GM19099 (cell line): ENCODE data around the gene MAPT.

Experiments
- POLR2A ChIP-seq: IDR thresholded peaks from 3 replicates; pipeline ENCODE4 v1.6.1; 2011; ENCODE audit warnings: low read depth; ENCODE audit not compliant: insufficient read length; ENCODE audit errors: extremely low read depth

The MAPT gene

DNA sequence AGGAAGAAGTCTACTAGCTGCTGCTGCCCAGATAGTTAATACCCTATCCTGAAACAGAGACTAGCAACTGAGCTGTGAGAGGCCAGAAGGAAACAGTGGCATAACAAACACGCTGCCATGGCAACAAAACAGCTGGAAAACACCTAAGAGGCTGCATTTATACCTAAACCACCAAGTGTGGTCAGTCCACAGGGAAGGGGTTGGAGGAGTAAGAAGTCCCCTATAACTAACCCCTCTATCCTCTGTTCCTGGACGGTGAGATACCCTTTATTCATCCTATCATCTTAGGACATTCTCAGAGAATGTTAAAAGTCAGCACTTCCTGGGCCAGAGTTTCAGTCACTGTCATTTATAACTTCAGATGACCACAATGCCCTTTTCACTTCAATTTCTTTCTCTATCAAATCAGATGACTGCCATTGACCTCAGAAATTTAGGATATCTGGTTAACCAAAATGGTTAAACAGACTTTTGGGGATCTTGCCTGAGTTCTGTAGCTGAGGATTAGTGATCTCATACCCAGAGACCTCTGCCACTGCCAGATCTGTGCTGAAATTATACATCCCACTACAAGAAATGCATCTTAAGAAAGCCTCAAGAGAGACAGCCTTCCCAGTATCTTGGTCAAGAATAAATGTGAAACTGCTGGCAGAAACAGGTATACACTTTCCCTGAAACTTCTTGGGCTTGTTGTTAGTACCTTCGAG lies 140.9 kb downstream of the MAPT start:
- TF ChIP-seq POLR2A: no peak

DNA sequence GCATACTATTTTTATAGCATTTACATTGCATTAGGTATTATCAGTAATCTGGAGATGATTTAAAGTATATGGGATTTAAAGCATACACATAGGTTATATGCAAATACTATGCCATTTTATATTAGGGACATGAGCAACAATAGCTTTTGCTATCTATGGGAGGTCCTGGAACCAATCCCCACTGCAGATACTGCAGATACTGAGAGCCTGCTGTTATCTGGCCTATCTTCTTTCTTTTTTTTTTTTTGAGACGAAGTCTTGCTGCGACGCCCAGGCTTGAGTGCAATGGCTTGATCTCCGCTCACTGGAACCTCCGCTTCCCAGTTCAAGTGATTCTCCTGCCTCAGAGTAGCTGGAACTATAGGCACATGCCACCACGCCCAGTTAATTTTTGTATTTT lies 142.1 kb downstream of the MAPT start:
- no peak for TF ChIP-seq POLR2A

GRCh38 chr17:46037722-46038255 lies 143.4 kb downstream of the MAPT start:
- TF ChIP-seq POLR2A: no peak

DNA sequence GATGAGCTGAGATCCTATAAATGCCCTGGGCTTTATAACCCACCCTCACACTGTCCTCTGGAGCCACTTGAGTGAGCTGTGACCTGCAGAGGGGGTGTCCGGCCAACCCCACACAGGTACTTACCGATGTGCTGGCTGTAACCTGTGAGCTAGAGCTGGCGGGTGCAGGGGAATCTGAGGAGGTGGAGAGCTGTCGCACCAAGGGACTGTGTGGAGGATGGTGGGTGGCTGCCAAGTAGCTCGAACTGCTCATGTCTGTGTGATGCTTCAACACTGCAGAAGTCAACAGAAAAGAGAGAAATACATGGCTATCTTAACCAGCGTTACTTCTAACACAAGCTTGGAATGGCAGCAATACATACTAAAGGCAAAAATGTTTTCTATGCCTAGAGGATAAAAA lies 144.1 kb downstream of the MAPT start:
- TF ChIP-seq POLR2A: no peak

GRCh38 chr17:46038937-46039336 lies 144.6 kb downstream of the MAPT start:
- no peak for TF ChIP-seq POLR2A

DNA sequence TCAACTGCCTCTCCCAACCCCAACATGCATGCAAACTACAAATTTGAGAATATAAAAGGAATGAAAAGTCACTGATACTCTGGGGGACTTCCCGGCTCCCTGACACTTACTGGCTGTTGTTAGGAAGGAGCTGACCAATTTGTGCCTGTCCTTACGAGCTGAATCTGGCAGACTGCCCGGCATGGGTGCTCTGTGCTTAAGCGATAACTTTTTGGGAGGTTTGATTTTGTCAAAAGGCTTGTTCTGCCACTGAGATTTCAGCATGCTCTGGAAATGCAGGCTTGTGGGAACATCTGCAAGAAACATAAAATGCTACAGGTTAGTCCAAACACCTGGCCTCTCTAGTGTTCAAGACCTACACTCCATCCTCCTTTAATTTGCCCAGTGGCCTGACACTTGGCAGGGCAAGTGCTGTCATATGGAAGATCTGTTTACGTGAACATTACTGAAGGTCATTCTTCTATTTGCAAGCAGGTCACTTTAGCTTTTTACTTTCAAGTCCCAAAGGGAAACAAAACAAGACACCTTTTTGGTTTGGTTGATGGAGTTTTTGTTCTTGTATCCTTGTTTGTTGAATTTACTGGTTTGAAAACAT lies 145.3 kb downstream of the MAPT start:
- TF ChIP-seq POLR2A: no peak

DNA sequence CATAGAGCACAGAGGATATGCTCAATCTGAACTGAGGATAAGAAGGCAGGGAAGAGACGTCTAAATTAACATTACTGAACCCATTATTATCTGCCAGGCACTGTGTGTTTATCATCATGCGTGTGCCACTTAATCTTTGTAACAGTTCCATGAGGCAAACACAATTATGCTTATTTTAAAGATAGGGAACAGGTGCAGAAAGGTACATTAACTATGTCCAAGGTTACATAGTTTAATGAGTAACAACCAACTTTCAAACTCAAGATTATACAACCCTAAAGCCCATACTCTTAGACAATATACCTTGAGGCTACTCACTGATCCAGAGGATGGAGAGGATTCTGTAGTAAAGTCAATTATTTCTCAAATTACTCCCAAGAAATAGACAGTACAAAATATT lies 147.9 kb downstream of the MAPT start:
- TF ChIP-seq POLR2A: no peak

- TF ChIP-seq POLR2A: no peak
Measured at GRCh38 chr17:46042925-46043324, 148.6 kb downstream of the MAPT start.

GRCh38 chr17:46043606-46044005 lies 149.3 kb downstream of the MAPT start:
- no peak for TF ChIP-seq POLR2A

- no peak for TF ChIP-seq POLR2A
Measured at GRCh38 chr17:46044286-46044928, 150.1 kb downstream of the MAPT start.

DNA sequence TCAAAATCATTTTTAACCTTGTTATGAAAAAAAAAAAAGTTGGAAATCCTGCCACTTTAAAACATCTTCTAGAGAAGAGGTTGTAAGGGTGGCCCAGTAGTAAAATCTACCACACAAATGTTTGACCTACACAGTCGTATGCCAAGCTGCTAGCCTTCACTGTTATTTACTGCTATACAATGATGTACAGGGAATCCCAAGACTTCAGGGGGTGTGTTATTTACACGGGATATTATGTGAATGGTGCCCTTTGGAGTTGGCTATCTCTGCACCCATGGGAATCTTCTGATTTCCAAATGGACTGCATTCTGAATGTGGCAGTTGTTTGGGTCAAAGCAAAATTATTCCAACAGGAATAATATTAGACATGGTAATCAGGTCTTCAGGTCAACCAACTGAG lies 150.6 kb downstream of the MAPT start:
- TF ChIP-seq POLR2A: no peak

- no peak for TF ChIP-seq POLR2A
Measured at GRCh38 chr17:46045639-46046038, 151.3 kb downstream of the MAPT start.

DNA sequence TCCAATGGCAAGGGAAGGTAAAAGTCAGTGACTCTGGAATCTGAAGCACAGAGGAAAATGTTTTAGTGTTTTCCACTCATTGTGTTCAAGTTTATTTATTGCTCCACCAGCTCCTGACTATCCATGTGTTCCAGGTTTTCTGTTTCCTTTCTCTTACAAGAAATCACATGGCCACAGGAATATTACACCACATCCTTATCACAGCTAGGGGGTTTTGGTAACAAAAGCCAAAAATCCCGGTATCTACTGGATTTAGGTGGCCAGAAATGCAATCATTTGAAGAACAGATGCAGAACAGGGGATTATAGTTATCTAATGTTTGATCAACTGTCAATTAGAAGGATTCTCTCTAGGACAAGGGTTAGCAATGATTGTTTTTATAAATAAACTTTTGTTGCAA lies 152.6 kb downstream of the MAPT start:
- no peak for TF ChIP-seq POLR2A

DNA sequence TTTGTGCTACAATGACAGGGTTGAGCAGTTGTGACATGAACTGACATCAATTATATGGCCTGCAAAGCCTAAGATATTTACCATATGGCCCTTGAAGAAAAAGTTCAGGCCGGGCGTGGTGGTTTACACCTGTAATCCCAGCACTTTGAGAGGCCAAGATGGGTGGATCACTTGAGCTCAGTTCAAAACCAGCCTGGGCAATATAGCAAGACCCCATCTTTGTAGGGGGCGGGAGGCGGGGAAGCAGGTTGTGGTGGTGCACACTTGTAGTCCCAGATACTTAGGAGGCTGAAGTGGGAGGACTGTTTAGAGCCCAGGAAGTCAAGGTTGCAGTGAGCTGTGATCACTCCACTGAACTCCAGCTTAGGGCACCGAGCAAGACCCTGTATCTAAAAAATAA lies 153.0 kb downstream of the MAPT start:
- no peak for TF ChIP-seq POLR2A

DNA sequence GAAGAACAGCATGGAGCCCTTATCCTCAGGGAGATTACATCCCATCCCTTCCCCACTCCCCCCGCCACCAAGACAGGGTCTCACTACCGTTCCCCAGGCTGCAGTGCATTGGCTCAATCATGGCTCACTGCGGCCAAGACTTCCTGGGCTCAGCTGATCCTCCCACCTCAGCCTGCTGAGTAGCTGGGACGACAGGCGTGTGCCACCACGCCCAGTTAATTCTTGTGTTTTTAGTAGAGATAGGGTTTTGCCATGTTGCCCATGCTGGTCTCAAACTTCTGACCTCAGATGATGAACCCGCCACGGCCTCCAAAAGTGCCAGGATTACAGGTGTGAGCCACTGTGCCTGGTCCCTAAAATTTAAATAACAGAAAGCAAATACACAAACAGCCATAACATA lies 153.5 kb downstream of the MAPT start:
- TF ChIP-seq POLR2A: no peak

DNA sequence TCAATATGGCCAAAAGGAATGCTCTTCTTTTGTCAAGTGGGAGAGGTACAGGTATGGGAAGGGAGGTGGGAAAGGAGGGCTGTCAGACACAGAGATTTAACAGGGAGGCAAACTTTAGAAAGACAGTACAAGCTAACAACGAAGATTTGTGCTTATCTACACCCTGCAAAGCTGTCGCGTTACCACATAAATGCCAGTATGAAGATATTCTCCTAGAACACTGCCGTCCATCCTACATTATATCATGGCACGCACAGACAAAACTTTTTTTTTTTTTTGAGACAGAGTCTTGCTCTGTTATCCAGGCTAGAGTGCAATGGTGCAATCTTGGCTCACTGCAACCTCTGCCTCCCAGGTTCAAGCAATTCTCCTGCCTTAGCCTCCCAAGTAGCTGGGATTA lies 155.3 kb downstream of the MAPT start:
- TF ChIP-seq POLR2A: no peak
